ENCODE measurements around the gene CCL19.

GRCh38 chr9:34652602-34653000 lies 38.5 kb downstream of the CCL19 start:
- TF ChIP-seq CTCF (IDR thresholded peaks at IDR 0.05) (no peak), POLR2AphosphoS5 (IDR thresholded peaks at IDR 0.05) (no peak), EP300 (IDR thresholded peaks at IDR 0.05; ENCODE audit: low read depth) (no peak), POLR2A (IDR thresholded peaks at IDR 0.05) (no peak)

All from transverse colon (tissue), 4 donors.